C4-2B (cell line): ENCODE results near the gene CETN1.

Experiments
- H3K27ac ChIP-seq: fragments of 450-650 bp; 2 replicates; pipeline ENCODE4 v1.5.1; 2017
- ZFX ChIP-seq: fragments of 450-650 bp; IDR thresholded peaks from 2 replicates; pipeline ENCODE4 v1.6.1; 2017
- TF ChIP-seq, protein P1 (sequence below): fragments of 450-650 bp; conservative IDR thresholded peaks from 2 replicates; pipeline ENCODE4 v1.5.1; 2017; ENCODE audit warnings: mild to moderate bottlenecking

The CETN1 gene

DNA sequence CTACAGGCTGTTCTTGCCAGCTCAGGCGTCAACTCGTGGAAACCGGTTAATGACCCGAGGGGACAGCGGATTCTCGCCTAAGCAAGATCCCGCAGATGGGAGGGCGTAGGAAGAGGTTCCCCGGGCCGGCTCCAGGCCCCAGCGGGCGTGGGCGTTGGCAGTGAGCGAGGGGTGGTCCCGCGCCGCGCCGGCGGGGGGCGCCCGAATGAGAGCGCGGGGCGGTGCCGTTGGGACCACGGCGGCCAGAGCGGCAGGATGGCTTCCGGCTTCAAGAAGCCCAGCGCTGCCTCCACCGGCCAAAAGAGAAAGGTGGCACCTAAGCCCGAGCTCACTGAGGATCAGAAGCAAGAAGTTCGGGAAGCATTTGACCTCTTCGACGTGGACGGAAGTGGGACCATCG, at the start of gene CETN1:
Gene CETN1, plus strand, starts transcription at position 227 of the 400 bp plus-strand sequence. Its CDS starts 29 bp downstream, at position 256.
- no peak for TF ChIP-seq ZFX
- TF ChIP-seq, protein P1, sequence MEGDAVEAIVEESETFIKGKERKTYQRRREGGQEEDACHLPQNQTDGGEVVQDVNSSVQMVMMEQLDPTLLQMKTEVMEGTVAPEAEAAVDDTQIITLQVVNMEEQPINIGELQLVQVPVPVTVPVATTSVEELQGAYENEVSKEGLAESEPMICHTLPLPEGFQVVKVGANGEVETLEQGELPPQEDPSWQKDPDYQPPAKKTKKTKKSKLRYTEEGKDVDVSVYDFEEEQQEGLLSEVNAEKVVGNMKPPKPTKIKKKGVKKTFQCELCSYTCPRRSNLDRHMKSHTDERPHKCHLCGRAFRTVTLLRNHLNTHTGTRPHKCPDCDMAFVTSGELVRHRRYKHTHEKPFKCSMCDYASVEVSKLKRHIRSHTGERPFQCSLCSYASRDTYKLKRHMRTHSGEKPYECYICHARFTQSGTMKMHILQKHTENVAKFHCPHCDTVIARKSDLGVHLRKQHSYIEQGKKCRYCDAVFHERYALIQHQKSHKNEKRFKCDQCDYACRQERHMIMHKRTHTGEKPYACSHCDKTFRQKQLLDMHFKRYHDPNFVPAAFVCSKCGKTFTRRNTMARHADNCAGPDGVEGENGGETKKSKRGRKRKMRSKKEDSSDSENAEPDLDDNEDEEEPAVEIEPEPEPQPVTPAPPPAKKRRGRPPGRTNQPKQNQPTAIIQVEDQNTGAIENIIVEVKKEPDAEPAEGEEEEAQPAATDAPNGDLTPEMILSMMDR: no peak
- H3K27ac ChIP-seq: no peak within 1 kb of the TSS

DNA sequence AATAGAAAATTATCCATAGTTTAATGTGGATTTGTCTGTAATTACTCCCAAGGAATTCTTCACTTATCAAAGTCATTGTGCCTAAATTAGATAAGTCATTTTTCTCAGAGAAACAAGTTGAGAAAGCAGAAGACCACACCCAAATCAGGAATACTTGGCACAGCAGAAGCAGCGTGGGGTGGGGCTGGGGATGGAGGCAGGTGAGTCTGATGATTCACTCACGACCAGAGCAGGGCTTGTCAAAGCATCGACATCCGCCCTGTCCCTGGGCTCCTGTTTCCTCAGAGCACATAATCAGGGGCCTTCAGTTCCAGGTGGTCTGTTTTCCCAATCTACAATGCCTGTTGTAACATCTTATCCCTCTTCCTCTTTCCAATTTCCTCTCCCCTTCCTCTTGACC, 48.2 kb upstream of the CETN1 start:
- TF ChIP-seq ZFX: no peak
- TF ChIP-seq, protein P1: no peak
- H3K27ac ChIP-seq: no peak overlapping the region; the same call in 1 of the 2 replicates

DNA sequence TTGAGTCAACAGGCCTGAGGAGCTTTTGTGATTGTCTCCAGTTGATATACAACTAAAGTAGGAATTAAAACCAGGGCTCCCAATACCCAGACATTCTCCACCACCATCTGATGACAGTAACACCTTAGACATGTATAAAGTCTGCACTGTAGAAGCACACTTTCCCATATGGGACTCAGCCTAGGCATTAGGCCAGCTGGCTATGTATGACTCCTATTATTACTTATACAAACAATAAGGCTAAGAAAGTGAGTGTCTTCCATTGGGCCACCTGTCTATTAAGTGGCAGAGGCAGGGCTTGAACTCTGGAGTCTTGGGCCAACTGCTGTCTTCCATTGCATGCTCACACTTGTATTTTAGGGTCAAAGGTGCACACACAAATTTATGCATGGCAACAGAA, 47.5 kb upstream of the CETN1 start:
- peak overlapping the region; percentile 28; the same call in 1 of the 2 replicates for H3K27ac ChIP-seq
- TF ChIP-seq ZFX: no peak

DNA sequence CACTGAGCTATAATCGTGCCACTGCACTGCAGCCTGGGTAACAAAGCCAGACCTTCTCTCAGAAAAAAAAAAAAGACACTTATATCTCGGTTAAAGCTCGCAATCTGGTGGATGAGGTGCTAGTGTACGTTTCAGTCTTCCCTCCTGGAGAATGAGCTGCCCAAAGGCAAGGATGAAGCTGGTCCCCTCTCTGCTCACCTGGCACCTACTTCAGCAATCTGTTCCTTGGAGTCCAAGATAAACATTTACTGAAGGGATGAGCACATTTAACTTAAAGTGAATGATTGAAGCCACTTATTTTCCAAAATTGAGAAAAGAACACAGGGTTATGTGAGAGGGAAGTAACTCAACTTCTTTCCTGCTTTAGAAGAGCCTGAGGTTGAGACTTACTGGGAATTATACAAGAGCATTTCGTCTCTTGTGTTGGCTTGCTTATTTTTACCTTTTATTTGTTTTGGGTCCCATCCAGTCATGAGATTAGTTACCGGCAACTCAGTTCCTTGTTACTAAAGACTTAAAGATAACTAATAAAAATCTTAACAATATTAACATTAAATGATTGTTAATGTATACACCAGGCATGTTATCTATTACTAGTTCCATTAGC, 46.1 kb upstream of the CETN1 start:
- TF ChIP-seq, protein P1: no peak
- TF ChIP-seq ZFX: no peak

DNA sequence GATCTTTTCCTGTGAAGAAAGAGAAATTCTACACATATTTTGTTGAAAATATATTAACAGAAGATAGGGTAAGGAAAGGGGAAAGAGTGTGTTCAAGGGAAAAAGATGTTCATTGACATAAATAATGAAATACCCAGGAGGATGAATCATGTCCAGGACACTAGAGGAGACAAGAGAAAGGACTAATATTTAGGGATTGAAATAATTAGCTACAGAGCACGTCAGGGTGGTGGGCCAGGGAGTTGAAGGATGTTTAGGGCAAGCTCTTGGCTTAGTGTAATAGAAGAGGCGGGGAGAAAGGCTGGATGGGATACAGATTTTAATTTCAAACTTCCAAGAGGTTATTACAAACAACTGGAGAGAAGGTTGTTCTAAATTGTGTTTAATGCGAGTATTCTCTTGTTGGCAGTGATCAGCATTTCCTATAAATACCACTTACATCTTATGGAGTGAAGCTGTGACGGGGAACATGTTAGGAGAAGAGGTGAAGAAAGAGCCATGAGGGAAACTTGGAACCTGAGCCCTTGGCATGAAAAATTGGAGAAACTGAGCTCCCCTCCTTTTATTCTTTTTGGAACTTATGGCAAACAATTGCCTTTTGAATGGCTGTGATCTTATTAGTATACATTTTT, 36.6 kb upstream of the CETN1 start:
- TF ChIP-seq, protein P1: no peak
- TF ChIP-seq ZFX: no peak

More for the DNA sequence above, 46.1 kb upstream of the CETN1 start:
- H3K27ac ChIP-seq: peak overlapping the region; percentile 95

DNA sequence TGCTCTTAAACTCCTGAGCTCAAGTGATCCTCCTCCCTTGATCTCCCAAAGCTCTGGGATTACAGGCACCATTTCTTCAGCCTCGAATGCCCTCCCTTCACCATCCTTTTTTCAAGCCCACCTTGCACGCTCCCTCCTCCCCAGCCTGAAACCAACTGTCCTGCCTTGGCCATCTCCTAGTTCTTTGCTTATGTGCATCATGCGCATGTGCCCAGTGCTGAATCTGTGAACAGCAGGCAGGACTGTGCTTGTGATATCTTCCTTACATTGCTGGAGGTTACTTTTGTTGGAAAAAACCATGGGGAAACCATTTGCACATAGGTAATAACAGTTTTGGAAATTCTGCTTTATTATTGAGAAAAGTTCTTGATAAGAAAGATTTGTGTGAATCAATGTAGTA, 30.2 kb upstream of the CETN1 start:
- no peak overlapping the region for H3K27ac ChIP-seq
- TF ChIP-seq, protein P1: no peak
- no peak for TF ChIP-seq ZFX

More for the DNA sequence above, 36.6 kb upstream of the CETN1 start:
- no peak overlapping the region for H3K27ac ChIP-seq

DNA sequence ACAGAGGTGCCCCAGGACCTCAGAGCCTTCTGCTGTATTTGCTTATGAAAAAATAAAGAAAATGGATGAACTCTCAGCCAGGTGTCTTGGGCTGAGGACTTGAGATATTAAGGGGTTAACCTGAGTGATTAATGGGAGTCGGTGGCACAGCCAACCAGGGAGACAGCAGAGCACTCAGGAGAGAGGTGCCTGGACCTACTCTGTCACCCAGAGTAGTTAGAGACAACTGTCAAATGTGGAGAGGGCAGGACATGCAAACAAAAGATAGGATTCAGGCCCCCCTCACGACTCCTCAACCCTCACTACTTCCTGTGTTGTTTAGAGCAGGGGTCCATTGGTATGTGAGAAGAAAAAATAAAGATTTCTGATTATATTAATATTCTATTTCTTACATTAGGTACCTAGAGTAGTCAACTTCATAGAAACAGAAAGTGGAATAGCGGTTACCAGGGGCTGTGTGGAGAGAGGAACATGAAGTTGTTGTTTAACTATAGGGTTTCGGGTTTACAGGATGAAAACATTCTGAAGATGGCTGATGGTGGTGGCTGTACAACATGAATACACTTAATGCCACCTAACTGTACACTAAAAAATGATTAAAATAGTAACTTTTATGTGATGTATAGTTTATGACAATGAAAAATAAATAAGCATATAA, 28.6 kb upstream of the CETN1 start:
- TF ChIP-seq ZFX: no peak
- TF ChIP-seq, protein P1: no peak

More for the DNA sequence above, 28.6 kb upstream of the CETN1 start:
- H3K27ac ChIP-seq: no peak overlapping the region
